KG1 (cell line): Measurements from ENCODE around the gene NFS1.

ENCODE experiments used
- DNase-seq: peaks from one replicate; lab custom pipeline; 2025; lab: John Stamatoyannopoulos, UW

Gene NFS1

GRCh38 chr20:35640724-35641123 lies 58.4 kb downstream of the NFS1 start:
- DNase-seq: no peak

- DNase-seq: no peak
These were observed 60.4 kb downstream of the NFS1 start for GRCh38 chr20:35638751-35639150.

GRCh38 chr20:35637276-35637675 lies 61.9 kb downstream of the NFS1 start:
- DNase-seq: no peak

- DNase-seq: no peak
These were observed 63.1 kb downstream of the NFS1 start for GRCh38 chr20:35636095-35636494.

- no peak for DNase-seq
These were observed 63.5 kb downstream of the NFS1 start for GRCh38 chr20:35635652-35636051.

- no peak for DNase-seq
These were observed 66.5 kb downstream of the NFS1 start for GRCh38 chr20:35632539-35633115.

- DNase-seq: no peak
These were observed 68.5 kb downstream of the NFS1 start for GRCh38 chr20:35630636-35631035.

GRCh38 chr20:35629427-35630145 lies 69.6 kb downstream of the NFS1 start:
- DNase-seq: no peak

- DNase-seq: no peak
These were observed 72.0 kb downstream of the NFS1 start for GRCh38 chr20:35627121-35627520.

- no peak for DNase-seq
These were observed 72.7 kb downstream of the NFS1 start for GRCh38 chr20:35626386-35627001.

GRCh38 chr20:35625584-35626385 lies 73.4 kb downstream of the NFS1 start:
- DNase-seq: no peak

GRCh38 chr20:35621560-35621946 lies 77.6 kb downstream of the NFS1 start:
- DNase-seq: no peak

GRCh38 chr20:35620818-35621559 lies 78.2 kb downstream of the NFS1 start:
- no peak for DNase-seq

- DNase-seq: peak; percentile 59
These were observed 79.7 kb downstream of the NFS1 start for GRCh38 chr20:35619196-35620095.

GRCh38 chr20:35618263-35619131 lies 80.7 kb downstream of the NFS1 start:
- no peak for DNase-seq
